ENCODE data around the gene TSPAN15. TPM values are rescaled to one million over a fixed set of nuclear protein-coding genes. Genes with fewer than 3 reads are reported as not detected.

TSPAN15 gene
- total RNA-seq, 4 donors from 2014 or later = 17.2 to 58.1 (median 24.4) TPM

DNA sequence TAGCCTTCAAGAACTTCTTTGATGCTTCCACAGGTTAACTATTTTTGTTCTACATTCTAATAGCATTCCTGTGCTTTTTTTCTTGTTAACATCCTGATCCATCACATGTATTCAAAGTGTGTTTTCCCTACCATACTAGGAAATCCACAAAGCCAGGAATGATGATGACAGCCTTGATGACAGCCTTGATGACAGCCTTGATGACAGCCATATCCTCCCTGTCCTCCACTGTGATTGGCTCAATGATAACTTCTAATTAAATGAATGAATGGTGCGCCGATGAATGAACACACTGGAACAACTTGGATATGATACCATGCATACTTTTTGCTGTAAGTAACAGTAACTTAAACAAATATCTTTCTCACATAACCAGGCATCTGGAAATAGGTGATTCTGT, 26.2 kb upstream of the TSPAN15 start:
- H3K36me3 ChIP-seq = no peaks in the 10 kb centered on the region
- DNase-seq = no peak
- peak overlapping the region in 1 of 2 donors; percentile 52 for H3K27ac ChIP-seq
- TF ChIP-seq POLR2A (IDR thresholded peaks at IDR 0.05) = no peak
- TF ChIP-seq, protein P1, sequence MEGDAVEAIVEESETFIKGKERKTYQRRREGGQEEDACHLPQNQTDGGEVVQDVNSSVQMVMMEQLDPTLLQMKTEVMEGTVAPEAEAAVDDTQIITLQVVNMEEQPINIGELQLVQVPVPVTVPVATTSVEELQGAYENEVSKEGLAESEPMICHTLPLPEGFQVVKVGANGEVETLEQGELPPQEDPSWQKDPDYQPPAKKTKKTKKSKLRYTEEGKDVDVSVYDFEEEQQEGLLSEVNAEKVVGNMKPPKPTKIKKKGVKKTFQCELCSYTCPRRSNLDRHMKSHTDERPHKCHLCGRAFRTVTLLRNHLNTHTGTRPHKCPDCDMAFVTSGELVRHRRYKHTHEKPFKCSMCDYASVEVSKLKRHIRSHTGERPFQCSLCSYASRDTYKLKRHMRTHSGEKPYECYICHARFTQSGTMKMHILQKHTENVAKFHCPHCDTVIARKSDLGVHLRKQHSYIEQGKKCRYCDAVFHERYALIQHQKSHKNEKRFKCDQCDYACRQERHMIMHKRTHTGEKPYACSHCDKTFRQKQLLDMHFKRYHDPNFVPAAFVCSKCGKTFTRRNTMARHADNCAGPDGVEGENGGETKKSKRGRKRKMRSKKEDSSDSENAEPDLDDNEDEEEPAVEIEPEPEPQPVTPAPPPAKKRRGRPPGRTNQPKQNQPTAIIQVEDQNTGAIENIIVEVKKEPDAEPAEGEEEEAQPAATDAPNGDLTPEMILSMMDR (IDR thresholded peaks at IDR 0.05) = no peak
- H3K27me3 ChIP-seq = no peaks in the 10 kb centered on the region
- intact Hi-C loops (cut with DNase I; ENCODE audit: low total_unique reads) = loop anchor here (5.0 kb wide), 1 partner anchor 82 kb away; no protein-coding TSS in a partner anchor
- H3K4me1 ChIP-seq = no peaks in the 10 kb centered on the region
- H3K9me3 ChIP-seq = no peaks in the 10 kb centered on the region
- no peak overlapping the region for H3K4me3 ChIP-seq

DNA sequence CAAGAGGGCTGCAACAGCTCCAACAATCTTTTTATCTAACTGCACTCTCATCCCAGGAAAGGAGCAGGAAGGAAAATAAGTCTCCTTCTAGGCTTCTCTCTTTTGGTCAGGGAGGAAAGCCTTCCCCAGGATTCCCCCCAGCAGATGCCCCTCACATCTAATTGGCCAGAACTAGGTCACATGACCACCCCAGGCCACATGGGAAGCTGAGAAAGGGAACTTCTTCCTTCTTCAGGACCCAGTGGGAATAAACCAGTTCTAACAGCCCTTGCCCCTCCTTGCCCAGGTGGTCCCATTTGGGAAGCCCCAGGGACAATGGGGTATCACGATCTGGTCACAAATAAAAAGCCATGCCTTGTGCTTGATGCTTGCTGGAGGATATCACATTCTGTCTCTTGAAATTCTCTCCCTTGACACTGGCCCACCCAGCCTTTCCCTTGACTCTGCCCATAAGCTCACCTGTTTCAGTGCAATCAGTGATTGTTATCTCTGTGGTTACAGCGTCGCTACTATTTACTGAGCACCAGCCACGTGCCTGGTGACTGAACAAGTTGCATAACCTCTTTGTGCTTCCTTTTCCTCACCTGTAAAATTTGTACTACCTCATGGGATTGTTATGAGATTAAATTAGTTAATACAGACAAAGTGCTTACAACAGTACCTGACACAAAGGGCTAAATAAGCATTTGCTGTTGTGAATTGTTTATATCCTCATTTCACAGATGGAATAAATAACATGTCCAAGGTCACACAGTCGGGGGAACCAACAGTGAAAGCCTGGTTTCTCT, 25.6 kb upstream of the TSPAN15 start:
- intact Hi-C loops (cut with DNase I; ENCODE audit: low total_unique reads) = loop anchor here (5.0 kb wide), 1 partner anchor 82 kb away; no protein-coding TSS in a partner anchor
- no peak for DNase-seq
- Histone ChIP-seq H3K9me3 (no peaks in the 10 kb centered on the region), H3K36me3 (no peaks in the 10 kb centered on the region), H3K27me3 (no peaks in the 10 kb centered on the region), H3K27ac (peak overlapping the region; percentile 52 to 65), H3K4me1 (no peaks in the 10 kb centered on the region), H3K4me3 (no peak overlapping the region)
- TF ChIP-seq POLR2A (IDR thresholded peaks at IDR 0.05) = no peak
- TF ChIP-seq, protein P1 (IDR thresholded peaks at IDR 0.05) = no peak

GRCh38 chr10:69426376-69426727, 24.9 kb upstream of the TSPAN15 start:
- no peak for TF ChIP-seq POLR2A (IDR thresholded peaks at IDR 0.05)
- TF ChIP-seq, protein P1 (IDR thresholded peaks at IDR 0.05) = no peak
- intact Hi-C loops (cut with DNase I; ENCODE audit: low total_unique reads) = loop anchor here (5.0 kb wide), 1 partner anchor 81 kb away; no protein-coding TSS in a partner anchor

GRCh38 chr10:69428165-69428564, 23.1 kb upstream of the TSPAN15 start:
- TF ChIP-seq, protein P1 (IDR thresholded peaks at IDR 0.05) = no peak
- no peak for TF ChIP-seq POLR2A (IDR thresholded peaks at IDR 0.05)
- no peak overlapping the region for H3K4me3 ChIP-seq
- no peaks in the 10 kb centered on the region for H3K9me3 ChIP-seq
- DNase-seq = no peak
- no peak overlapping the region for H3K27ac ChIP-seq
- H3K36me3 ChIP-seq = no peaks in the 10 kb centered on the region
- intact Hi-C loops (cut with DNase I; ENCODE audit: low total_unique reads) = loop anchor here (5.0 kb wide), 1 partner anchor 79 kb away; no protein-coding TSS in a partner anchor
- H3K4me1 ChIP-seq = no peaks in the 10 kb centered on the region
- H3K27me3 ChIP-seq = no peaks in the 10 kb centered on the region

More at GRCh38 chr10:69426376-69426727, 24.9 kb upstream of the TSPAN15 start:
- DNase-seq = no peak
- H3K27ac ChIP-seq = peak overlapping the region; percentile 52 to 65
- H3K4me3 ChIP-seq = no peak overlapping the region
- no peaks in the 10 kb centered on the region for H3K27me3 ChIP-seq
- no peaks in the 10 kb centered on the region for H3K9me3 ChIP-seq
- H3K4me1 ChIP-seq = no peaks in the 10 kb centered on the region
- H3K36me3 ChIP-seq = no peaks in the 10 kb centered on the region

DNA sequence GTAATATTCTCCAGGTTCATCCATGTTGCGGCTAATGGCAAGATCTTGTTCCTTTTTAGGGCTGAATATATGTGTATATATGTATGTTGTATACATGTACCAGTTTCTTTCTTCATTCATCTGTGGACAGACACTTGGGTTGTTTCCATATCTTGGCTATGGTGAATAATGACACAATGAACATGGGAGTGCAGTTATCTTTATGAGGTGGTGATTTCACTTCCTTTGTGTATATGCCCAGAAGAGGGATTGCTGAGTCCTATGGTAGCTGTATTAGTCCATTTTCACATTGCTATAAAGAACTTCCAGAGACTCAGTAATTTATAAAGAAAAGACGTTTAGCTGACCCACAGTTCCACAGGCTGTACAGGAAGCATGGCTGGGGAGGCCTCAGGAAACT, 17.1 kb upstream of the TSPAN15 start:
- no peaks in the 10 kb centered on the region for H3K36me3 ChIP-seq
- TF ChIP-seq, protein P1 (IDR thresholded peaks at IDR 0.05) = no peak
- no peak for TF ChIP-seq POLR2A (IDR thresholded peaks at IDR 0.05)
- peaks cover 0 to 6% of the 10 kb centered on the region in 2 donors for H3K4me1 ChIP-seq
- H3K9me3 ChIP-seq = no peaks in the 10 kb centered on the region
- intact Hi-C loops (cut with DNase I; ENCODE audit: low total_unique reads) = no loop called here
- H3K27me3 ChIP-seq = no peaks in the 10 kb centered on the region
- no peak overlapping the region for H3K4me3 ChIP-seq
- no peak overlapping the region for H3K27ac ChIP-seq
- no peak for DNase-seq
